Activated naive CD8-positive, alpha-beta T cell treated with anti-CD3 and anti-CD28 coated beads, Interleukin-2, amount 50 U/mL, for 24 hours (primary cell): ENCODE measurements around the gene LMCD1.
"Not testable (repeated sequence)": the region's sequence is repeated elsewhere in the genome, so short reads cannot be mapped to it uniquely, and the experiment has no call there.

Experiments used
- ATAC-seq: fragments of 150-1000 bp; cut with Tn5 transposase; one replicate; pipeline ENCODE4 v1.10.0; 2021
- DNase-seq: peaks from one replicate; pipeline ENCODE4 v3.0.0; 2021
- H3K27ac Mint-ChIP-seq: one replicate; pipeline ENCODE4 v1.8.0; 2021; ENCODE audit warnings: mild to moderate bottlenecking, mixed read lengths
- H3K27me3 Mint-ChIP-seq: one replicate; pipeline ENCODE4 v1.8.0; 2021; ENCODE audit warnings: mixed read lengths
- H3K36me3 Mint-ChIP-seq: one replicate; pipeline ENCODE4 v1.8.0; 2021; ENCODE audit warnings: low read depth, mixed read lengths
- H3K4me1 Mint-ChIP-seq: one replicate; pipeline ENCODE4 v1.8.0; 2021; ENCODE audit warnings: mixed read lengths
- H3K4me3 Mint-ChIP-seq: one replicate; pipeline ENCODE4 v1.8.0; 2021; ENCODE audit warnings: mild to moderate bottlenecking, moderate library complexity, mixed read lengths
- H3K9me3 Mint-ChIP-seq: one replicate; pipeline ENCODE4 v1.8.0; 2021; ENCODE audit warnings: mixed read lengths

LMCD1 gene

GRCh38 chr3:8563597-8563996 lies 62.0 kb downstream of the LMCD1 start:
- DNase-seq (no peak), ATAC-seq (no peak)
- no peaks in the 10 kb centered on the region for H3K4me1 Mint-ChIP-seq
- H3K27me3 Mint-ChIP-seq, result no peaks in the 10 kb centered on the region
- no peaks in the 10 kb centered on the region for H3K36me3 Mint-ChIP-seq
- no peaks in the 10 kb centered on the region for H3K9me3 Mint-ChIP-seq
- no peak overlapping the region for H3K27ac Mint-ChIP-seq
- no peak overlapping the region for H3K4me3 Mint-ChIP-seq

GRCh38 chr3:8565376-8565775 lies 63.8 kb downstream of the LMCD1 start:
- Mint-ChIP-seq H3K27ac (no peak overlapping the region), H3K4me3 (no peak overlapping the region), H3K36me3 (no peaks in the 10 kb centered on the region), H3K27me3 (no peaks in the 10 kb centered on the region), H3K4me1 (peaks cover under 1% of the 10 kb centered on the region), H3K9me3 (no peaks in the 10 kb centered on the region)
- no peak for DNase-seq
- ATAC-seq, result no peak

GRCh38 chr3:8567784-8568575 lies 66.4 kb downstream of the LMCD1 start:
- Mint-ChIP-seq H3K4me1 (peaks cover 12% of the 10 kb centered on the region), H3K9me3 (no peaks in the 10 kb centered on the region), H3K27ac (no peak overlapping the region), H3K36me3 (no peaks in the 10 kb centered on the region), H3K27me3 (no peaks in the 10 kb centered on the region), H3K4me3 (no peak overlapping the region)
- DNase-seq (no peak), ATAC-seq (no peak)

DNA sequence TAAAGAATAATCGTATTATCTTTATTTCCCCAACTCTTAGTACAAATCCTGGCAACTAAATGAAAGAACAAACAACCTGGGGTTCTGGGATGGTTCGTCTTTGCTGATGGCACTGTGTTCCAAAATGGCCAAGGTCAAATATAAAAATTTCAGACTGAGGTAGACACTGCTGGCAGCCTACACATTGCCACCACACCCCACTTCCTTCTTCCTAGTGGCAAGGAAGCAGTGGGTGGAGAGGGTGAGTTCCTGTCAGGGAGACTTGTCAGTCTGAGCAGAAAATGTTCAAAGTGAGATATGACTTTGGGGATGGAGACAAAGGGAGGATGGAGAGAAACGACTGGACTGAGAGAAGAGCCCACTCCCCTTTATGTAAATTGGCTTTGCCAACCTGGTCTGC lies 69.6 kb downstream of the LMCD1 start:
- H3K36me3 Mint-ChIP-seq, result no peaks in the 10 kb centered on the region
- H3K27me3 Mint-ChIP-seq, result no peaks in the 10 kb centered on the region
- H3K4me1 Mint-ChIP-seq, result peaks cover 12% of the 10 kb centered on the region
- H3K27ac Mint-ChIP-seq, result no peak overlapping the region
- ATAC-seq (no peak), DNase-seq (no peak)
- no peak overlapping the region for H3K4me3 Mint-ChIP-seq
- no peaks in the 10 kb centered on the region for H3K9me3 Mint-ChIP-seq

DNA sequence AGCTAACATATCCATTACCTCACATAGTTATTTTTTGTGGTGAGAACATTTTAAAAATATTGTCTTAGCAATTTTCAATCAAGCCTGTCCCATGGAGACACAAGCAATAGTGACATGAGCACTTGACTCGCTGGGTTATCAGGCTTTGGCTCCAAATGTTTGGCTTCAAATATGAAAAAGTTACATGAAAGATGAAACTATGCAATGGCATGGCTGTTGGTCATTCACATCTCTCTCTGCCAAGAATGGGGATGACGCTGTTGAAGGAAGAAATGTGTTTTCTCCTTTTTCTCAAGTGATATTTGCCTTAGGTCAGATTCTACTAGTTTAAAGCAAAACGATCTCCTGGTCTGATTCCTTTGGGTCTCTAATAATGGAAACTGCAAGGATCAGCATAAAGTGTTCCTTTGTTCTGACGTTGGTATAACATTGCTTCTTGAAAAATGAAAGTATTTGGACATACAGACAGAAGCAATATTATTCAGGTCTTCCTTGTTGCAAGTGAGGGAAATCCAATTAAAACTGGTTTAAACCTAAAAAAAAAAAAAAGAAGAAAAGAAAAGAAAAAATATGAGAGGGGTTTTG lies 71.8 kb downstream of the LMCD1 start:
- Mint-ChIP-seq H3K4me1 (peaks cover 12% of the 10 kb centered on the region), H3K9me3 (no peaks in the 10 kb centered on the region), H3K36me3 (no peaks in the 10 kb centered on the region), H3K4me3 (no peak overlapping the region), H3K27ac (no peak overlapping the region), H3K27me3 (no peaks in the 10 kb centered on the region)
- ATAC-seq (no peak), DNase-seq (no peak)

DNA sequence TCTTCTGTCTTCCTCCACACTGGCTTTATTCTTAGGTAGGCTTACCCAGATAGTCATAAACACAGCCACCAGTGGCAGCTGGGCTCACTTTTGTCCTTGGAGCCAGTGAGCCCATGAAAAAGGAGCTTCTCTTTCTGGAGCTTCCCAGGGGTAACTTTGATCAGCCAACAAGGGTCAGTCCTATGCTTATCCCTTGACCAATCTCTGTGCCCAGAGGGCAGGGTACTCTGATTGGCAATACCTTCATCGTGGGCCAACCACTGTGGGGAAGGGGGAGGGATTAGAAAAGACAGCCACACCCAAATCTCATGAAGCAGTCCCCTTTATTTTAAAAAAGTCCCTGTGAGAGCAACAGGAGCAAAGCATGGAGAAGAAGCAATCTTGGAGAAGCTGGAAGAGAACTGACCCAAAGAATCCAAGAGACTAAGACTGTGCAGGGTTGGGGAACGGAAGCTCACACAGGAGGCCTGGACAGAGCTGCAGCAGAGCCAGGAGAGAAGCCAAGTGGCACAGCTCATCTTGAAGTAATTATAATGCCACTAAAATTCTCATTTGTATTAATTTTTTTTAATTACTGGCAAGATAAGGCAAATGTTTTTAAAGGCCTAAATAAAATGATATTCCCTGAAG lies 72.5 kb downstream of the LMCD1 start:
- H3K36me3 Mint-ChIP-seq, result no peaks in the 10 kb centered on the region
- H3K27me3 Mint-ChIP-seq, result no peaks in the 10 kb centered on the region
- no peaks in the 10 kb centered on the region for H3K9me3 Mint-ChIP-seq
- H3K4me3 Mint-ChIP-seq, result no peak overlapping the region
- peaks cover 12% of the 10 kb centered on the region for H3K4me1 Mint-ChIP-seq
- DNase-seq (no peak), ATAC-seq (no peak)
- no peak overlapping the region for H3K27ac Mint-ChIP-seq

GRCh38 chr3:8574670-8575322 lies 73.2 kb downstream of the LMCD1 start:
- ATAC-seq (no peak), DNase-seq (no peak)
- Mint-ChIP-seq H3K36me3 (no peaks in the 10 kb centered on the region), H3K9me3 (no peaks in the 10 kb centered on the region), H3K27me3 (no peaks in the 10 kb centered on the region), H3K4me3 (no peak overlapping the region), H3K27ac (no peak overlapping the region), H3K4me1 (peaks cover 12% of the 10 kb centered on the region)

DNA sequence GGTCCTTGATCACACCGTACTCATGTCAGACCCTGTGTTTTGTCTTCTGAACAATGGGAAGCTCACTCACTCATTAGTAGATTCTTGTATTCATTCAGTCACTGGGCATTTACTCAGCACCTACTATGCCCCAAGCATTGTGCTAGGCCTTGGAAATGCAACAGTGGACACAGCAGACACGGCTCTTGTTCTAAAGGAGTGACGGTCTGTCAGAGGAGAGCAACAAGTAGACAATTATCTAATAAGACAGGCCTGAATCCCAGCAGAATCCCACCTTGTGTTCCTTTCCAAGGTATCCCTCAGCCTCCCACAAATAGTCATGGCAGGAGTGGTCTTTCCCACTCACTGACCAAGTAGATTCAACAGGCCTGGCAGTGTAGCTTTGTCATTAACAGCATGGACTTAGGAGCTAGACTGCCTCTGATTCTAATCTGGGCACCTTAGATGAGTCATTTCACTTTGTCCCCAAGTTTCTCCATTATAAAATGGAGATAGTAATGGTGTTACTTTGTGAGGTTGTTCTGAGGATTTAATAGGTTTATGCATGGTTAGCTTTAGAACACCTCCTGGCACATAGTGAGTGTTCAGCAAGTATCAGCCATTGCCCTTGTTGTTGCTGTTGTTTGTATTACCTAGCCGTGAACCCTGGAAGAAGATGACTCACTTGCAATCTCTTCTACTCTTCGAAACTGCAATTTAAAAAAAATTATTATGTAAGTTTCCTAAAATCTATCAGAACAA lies 73.9 kb downstream of the LMCD1 start:
- peaks cover 10% of the 10 kb centered on the region for H3K4me1 Mint-ChIP-seq
- no peak overlapping the region for H3K4me3 Mint-ChIP-seq
- H3K9me3 Mint-ChIP-seq, result no peaks in the 10 kb centered on the region
- H3K27me3 Mint-ChIP-seq, result no peaks in the 10 kb centered on the region
- ATAC-seq (no peak), DNase-seq (no peak)
- no peaks in the 10 kb centered on the region for H3K36me3 Mint-ChIP-seq
- no peak overlapping the region for H3K27ac Mint-ChIP-seq

GRCh38 chr3:8576436-8576835 lies 74.8 kb downstream of the LMCD1 start:
- DNase-seq (no peak), ATAC-seq (no peak)
- Mint-ChIP-seq H3K27ac (no peak overlapping the region), H3K36me3 (no peaks in the 10 kb centered on the region), H3K4me1 (peaks cover 2% of the 10 kb centered on the region), H3K27me3 (no peaks in the 10 kb centered on the region), H3K9me3 (no peaks in the 10 kb centered on the region), H3K4me3 (no peak overlapping the region)

GRCh38 chr3:8576841-8577571 lies 75.4 kb downstream of the LMCD1 start:
- DNase-seq, result no peak
- Mint-ChIP-seq H3K4me1 (no peaks in the 10 kb centered on the region), H3K27ac (no peak overlapping the region), H3K4me3 (no peak overlapping the region), H3K9me3 (no peaks in the 10 kb centered on the region), H3K27me3 (no peaks in the 10 kb centered on the region), H3K36me3 (no peaks in the 10 kb centered on the region)
- ATAC-seq, result no peak

DNA sequence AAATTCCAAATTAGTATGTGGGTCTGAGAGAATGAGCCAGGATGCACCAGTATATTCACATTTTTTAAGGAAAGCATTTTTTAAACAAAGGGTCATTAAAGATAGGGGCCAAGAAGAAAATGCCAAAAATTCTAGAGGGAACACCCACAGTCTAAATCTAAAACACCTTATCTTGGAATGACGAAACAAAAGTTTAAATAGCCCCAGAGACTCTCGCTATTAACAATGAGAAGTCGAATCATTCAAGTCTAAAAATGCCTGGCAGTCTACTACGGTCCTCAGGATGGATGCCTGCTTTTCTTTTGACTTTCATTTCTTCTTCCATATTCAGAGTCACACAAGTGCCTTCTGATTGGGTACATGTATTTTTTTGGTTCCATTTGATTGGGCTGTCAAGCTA lies 76.7 kb downstream of the LMCD1 start:
- H3K4me1 Mint-ChIP-seq, result no peaks in the 10 kb centered on the region
- H3K27ac Mint-ChIP-seq, result no peak overlapping the region
- H3K36me3 Mint-ChIP-seq, result no peaks in the 10 kb centered on the region
- H3K9me3 Mint-ChIP-seq, result no peaks in the 10 kb centered on the region
- no peak overlapping the region for H3K4me3 Mint-ChIP-seq
- DNase-seq (no peak), ATAC-seq (no peak)
- no peaks in the 10 kb centered on the region for H3K27me3 Mint-ChIP-seq

- DNase-seq, result no peak
- no peak overlapping the region for H3K27ac Mint-ChIP-seq
- H3K9me3 Mint-ChIP-seq, result no peaks in the 10 kb centered on the region
- H3K27me3 Mint-ChIP-seq, result no peaks in the 10 kb centered on the region
- H3K4me3 Mint-ChIP-seq, result no peak overlapping the region
- H3K36me3 Mint-ChIP-seq, result no peaks in the 10 kb centered on the region
- H3K4me1 Mint-ChIP-seq, result no peaks in the 10 kb centered on the region
- ATAC-seq, result no peak
These were observed 77.5 kb downstream of the LMCD1 start for GRCh38 chr3:8579096-8579495.

DNA sequence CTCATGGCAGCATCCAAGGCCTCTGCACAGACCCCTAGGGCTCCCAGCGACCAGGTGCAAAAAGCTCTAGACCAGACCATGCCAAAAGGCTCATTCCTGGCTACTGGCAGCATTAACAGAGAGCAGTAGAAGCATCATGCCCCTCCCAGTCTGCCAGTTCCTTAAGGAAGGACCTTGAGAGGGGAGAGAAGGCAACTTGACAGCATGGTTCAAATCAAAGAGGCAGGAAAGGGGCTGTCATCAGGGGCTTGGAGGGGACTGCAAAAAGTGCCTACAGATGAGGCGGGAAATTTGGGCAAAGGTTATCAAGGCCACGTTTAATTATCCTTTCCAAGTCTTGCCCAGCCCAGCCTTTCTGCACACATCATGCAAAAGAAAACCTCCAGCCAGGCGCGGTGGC lies 78.3 kb downstream of the LMCD1 start:
- no peaks in the 10 kb centered on the region for H3K9me3 Mint-ChIP-seq
- ATAC-seq (no peak), DNase-seq (no peak)
- H3K4me1 Mint-ChIP-seq, result no peaks in the 10 kb centered on the region
- no peak overlapping the region for H3K27ac Mint-ChIP-seq
- no peaks in the 10 kb centered on the region for H3K27me3 Mint-ChIP-seq
- H3K36me3 Mint-ChIP-seq, result no peaks in the 10 kb centered on the region
- no peak overlapping the region for H3K4me3 Mint-ChIP-seq

DNA sequence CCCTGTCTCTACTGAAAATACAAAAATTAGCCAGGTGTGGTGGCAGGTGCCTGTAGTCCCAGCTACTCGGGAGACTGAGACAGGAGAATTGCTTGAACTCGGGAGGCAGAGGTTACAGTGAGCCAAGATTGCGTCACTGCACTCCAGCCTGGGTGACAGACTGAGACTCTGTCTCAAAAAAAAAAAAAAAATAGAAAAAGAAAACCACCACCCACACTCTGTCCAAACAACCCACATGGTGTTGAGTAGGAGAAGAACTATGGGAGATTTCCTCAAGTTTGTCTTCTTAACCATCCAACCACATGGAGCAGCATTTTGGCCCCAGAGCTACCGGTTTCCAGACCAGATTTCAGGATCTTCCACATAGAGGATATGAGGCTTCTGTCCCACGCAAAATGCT lies 78.8 kb downstream of the LMCD1 start:
- not testable (repeated sequence) for H3K27me3 Mint-ChIP-seq, H3K27ac Mint-ChIP-seq, DNase-seq, H3K4me3 Mint-ChIP-seq, H3K4me1 Mint-ChIP-seq, ATAC-seq, H3K36me3 Mint-ChIP-seq, H3K9me3 Mint-ChIP-seq
